Endothelial cell of umbilical vein (primary cell): ENCODE data around the gene RNF217.

Experiments
- EZH2 ChIP-seq: IDR thresholded peaks from 2 replicates; pipeline ENCODE4 v1.6.1; 2012; ENCODE audit warnings: borderline replicate concordance, low read depth, mild to moderate bottlenecking, moderate library complexity, low read length, inconsistent platforms; ENCODE audit not compliant: severe bottlenecking
- FOS ChIP-seq: IDR thresholded peaks from 2 replicates; pipeline ENCODE4 v1.6.1; 2011; ENCODE audit warnings: mild to moderate bottlenecking, low read length, moderate library complexity, borderline replicate concordance; ENCODE audit not compliant: insufficient read depth
- GATA2 ChIP-seq: IDR thresholded peaks from 2 replicates; pipeline ENCODE4 v1.7.0; 2011; ENCODE audit warnings: low read depth, mild to moderate bottlenecking, moderate library complexity, mixed read lengths, low read length; ENCODE audit not compliant: insufficient read length, insufficient read depth
- JUN ChIP-seq: IDR thresholded peaks from 2 replicates; pipeline ENCODE4 v1.6.1; 2011; ENCODE audit warnings: borderline replicate concordance, low read depth; ENCODE audit not compliant: insufficient read length, insufficient read depth
- MYC ChIP-seq: IDR thresholded peaks from one replicate; pipeline ENCODE4 v1.6.1; 2011; ENCODE audit warnings: mild to moderate bottlenecking, low read depth, low read length
- POLR2A ChIP-seq: IDR thresholded peaks from 2 replicates; pipeline ENCODE4 v1.6.1; 2012; ENCODE audit warnings: low read depth, mild to moderate bottlenecking, control low read depth, low read length
- POLR2AphosphoS5 ChIP-seq: IDR thresholded peaks from 2 replicates; pipeline ENCODE4 v1.6.1; 2012; ENCODE audit warnings: low read depth, mild to moderate bottlenecking, control low read depth, low read length, moderate library complexity; ENCODE audit not compliant: insufficient read depth
- TF ChIP-seq, protein P1 (sequence below), 2 donors: IDR thresholded peaks; 1 replicate in 1 of 2; 2 replicates in 1 of 2; pipeline ENCODE4 v1.5.1; 2011; ENCODE audit warnings: low read length in 2 of 2, mild to moderate bottlenecking in 2 of 2, moderate library complexity in 2 of 2, control low read depth in 1 of 2, inconsistent platforms in 1 of 2, low read depth in 1 of 2; ENCODE audit not compliant: insufficient read depth in 1 of 2; ENCODE audit errors: extremely low read depth in 1 of 2
- TF ChIP-seq, protein P2 (sequence below): IDR thresholded peaks from 2 replicates; pipeline ENCODE4 v1.6.1; 2011; ENCODE audit not compliant: insufficient read depth, insufficient read length

DNA sequence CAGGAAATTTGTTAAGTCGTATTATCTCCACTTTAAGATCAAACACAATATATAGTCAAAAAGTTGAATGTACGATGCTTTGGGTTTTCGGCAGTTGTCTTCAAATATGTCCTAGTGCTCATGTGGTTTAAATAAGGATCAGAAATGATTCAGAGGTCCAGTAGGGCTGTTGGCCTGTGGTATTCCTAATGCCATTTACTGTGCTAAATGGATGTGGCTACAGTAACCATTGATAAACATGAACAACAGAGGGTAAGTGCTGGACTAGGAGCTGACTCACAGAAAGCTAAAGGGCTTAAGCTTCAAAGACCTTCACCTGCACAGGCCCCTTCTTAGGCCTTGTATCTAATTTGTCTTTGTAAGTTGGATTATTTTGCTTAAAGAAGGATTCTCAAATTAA is 110.8 kb downstream of the RNF217 start:
- TF ChIP-seq, protein P1, sequence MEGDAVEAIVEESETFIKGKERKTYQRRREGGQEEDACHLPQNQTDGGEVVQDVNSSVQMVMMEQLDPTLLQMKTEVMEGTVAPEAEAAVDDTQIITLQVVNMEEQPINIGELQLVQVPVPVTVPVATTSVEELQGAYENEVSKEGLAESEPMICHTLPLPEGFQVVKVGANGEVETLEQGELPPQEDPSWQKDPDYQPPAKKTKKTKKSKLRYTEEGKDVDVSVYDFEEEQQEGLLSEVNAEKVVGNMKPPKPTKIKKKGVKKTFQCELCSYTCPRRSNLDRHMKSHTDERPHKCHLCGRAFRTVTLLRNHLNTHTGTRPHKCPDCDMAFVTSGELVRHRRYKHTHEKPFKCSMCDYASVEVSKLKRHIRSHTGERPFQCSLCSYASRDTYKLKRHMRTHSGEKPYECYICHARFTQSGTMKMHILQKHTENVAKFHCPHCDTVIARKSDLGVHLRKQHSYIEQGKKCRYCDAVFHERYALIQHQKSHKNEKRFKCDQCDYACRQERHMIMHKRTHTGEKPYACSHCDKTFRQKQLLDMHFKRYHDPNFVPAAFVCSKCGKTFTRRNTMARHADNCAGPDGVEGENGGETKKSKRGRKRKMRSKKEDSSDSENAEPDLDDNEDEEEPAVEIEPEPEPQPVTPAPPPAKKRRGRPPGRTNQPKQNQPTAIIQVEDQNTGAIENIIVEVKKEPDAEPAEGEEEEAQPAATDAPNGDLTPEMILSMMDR (IDR thresholded peaks at IDR 0.05; ENCODE audit: extremely low read depth in 1 of 2, insufficient read depth in 1 of 2, low read depth in 1 of 2, low read length in 2 of 2) = no peak
- TF ChIP-seq POLR2A (no peak), EZH2 (no peak), POLR2AphosphoS5 (no peak), FOS (no peak), JUN (no peak), MYC (no peak), GATA2 (no peak)
- TF ChIP-seq, protein P2, sequence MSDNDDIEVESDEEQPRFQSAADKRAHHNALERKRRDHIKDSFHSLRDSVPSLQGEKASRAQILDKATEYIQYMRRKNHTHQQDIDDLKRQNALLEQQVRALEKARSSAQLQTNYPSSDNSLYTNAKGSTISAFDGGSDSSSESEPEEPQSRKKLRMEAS = no peak
